Lower leg skin (tissue), 4 donors: Measurements from ENCODE around the gene ETNK1. TPM values are rescaled to one million over a fixed set of nuclear protein-coding genes. Genes with fewer than 3 reads are reported as not detected.

Experiments
- DNase-seq, 2 donors: peaks; one replicate each; pipeline ENCODE4 v3.0.0-alpha.2; 2019; ENCODE audit warnings: low spot score in 2 of 2
- H3K4me3 ChIP-seq: fragments of 200-600 bp; sonication (generic); 2 replicates; pipeline ENCODE4 v1.5.1; 2017; ENCODE audit warnings: mild to moderate bottlenecking, low read depth; ENCODE audit not compliant: poor library complexity, severe bottlenecking
- CTCF ChIP-seq, 3 donors: fragments of 450-650 bp; IDR thresholded peaks; one replicate each; pipeline ENCODE4 v1.5.1; 2016; ENCODE audit warnings: antibody characterized with exemption in 3 of 3, mild to moderate bottlenecking in 3 of 3, moderate library complexity in 2 of 3
- POLR2A ChIP-seq, 2 donors: fragments of 450-650 bp; IDR thresholded peaks; one replicate each; pipeline ENCODE4 v1.6.1; 2016 to 2017; ENCODE audit warnings: antibody characterized with exemption in 2 of 2, mild to moderate bottlenecking in 1 of 2, moderate library complexity in 1 of 2
- WGBS, 2 donors: methylation state at CpG; one replicate each; pipeline ENCODE4 v1.1.5; 2018; 5-methylcytosine and 5-hydroxymethylcytosine counted together
- intact Hi-C: fragments of 100-400 bp; cut with DNase I; formaldehyde crosslinking; loops from one replicate; pipeline ENCODE4 v1.15.0; 2023; ENCODE audit warnings: low total_unique reads
- total RNA-seq, 4 donors: library from RNA; depleted of rRNA; stranded (reverse); fragments of >200 nt; gene quantifications; one replicate each; pipeline ENCODE4 v1.1.0, GENCODE V29; 2016

ETNK1 gene
- total RNA-seq, 4 donors from 2014 or later: 21.1 to 35.1 (median 23.4) TPM

GRCh38 chr12:22634883-22635282, 9.9 kb downstream of the ETNK1 start:
- WGBS, 2 donors: 60 to 84% methylated on average over 3 of the region's 3 CpGs
- H3K4me3 ChIP-seq: no peak overlapping the region
- TF ChIP-seq POLR2A (IDR thresholded peaks at IDR 0.05) (no peak), CTCF (IDR thresholded peaks at IDR 0.05) (no peak)
- DNase-seq: no peak
- intact Hi-C loops: no loop called here

GRCh38 chr12:22635812-22636211, 10.8 kb downstream of the ETNK1 start:
- H3K4me3 ChIP-seq: no peak overlapping the region
- TF ChIP-seq CTCF (IDR thresholded peaks at IDR 0.05) (no peak), POLR2A (IDR thresholded peaks at IDR 0.05) (no peak)
- intact Hi-C loops: no loop called here
- DNase-seq: no peak
- WGBS, 2 donors: 65 to 72% methylated on average over 1 of the region's 1 CpG

- 95 to 98% methylated on average over 2 of the region's 2 CpGs for WGBS, 2 donors
- intact Hi-C loops: no loop called here
- TF ChIP-seq CTCF (IDR thresholded peaks at IDR 0.05) (no peak), POLR2A (IDR thresholded peaks at IDR 0.05) (no peak)
- DNase-seq: no peak
- H3K4me3 ChIP-seq: no peak overlapping the region
These were observed 15.9 kb downstream of the ETNK1 start for GRCh38 chr12:22640851-22641250.

GRCh38 chr12:22641353-22642053, 16.5 kb downstream of the ETNK1 start:
- 80 to 83% methylated on average over 3 of the region's 3 CpGs for WGBS, 2 donors
- no peak for DNase-seq
- no peak overlapping the region for H3K4me3 ChIP-seq
- intact Hi-C loops: no loop called here
- no peak for TF ChIP-seq CTCF (IDR thresholded peaks at IDR 0.05)
- no peak for TF ChIP-seq POLR2A (IDR thresholded peaks at IDR 0.05)

GRCh38 chr12:22648668-22649067, 23.7 kb downstream of the ETNK1 start:
- intact Hi-C loops: no loop called here
- WGBS, 2 donors: 97 to 98% methylated on average over 3 of the region's 3 CpGs
- TF ChIP-seq POLR2A (IDR thresholded peaks at IDR 0.05): no peak
- TF ChIP-seq CTCF (IDR thresholded peaks at IDR 0.05): no peak
- H3K4me3 ChIP-seq: no peak overlapping the region
- no peak for DNase-seq

- H3K4me3 ChIP-seq: no peak overlapping the region
- no peak for DNase-seq
- TF ChIP-seq POLR2A (IDR thresholded peaks at IDR 0.05) (no peak), CTCF (IDR thresholded peaks at IDR 0.05) (no peak)
- WGBS, 2 donors: 46 to 49% methylated on average over 2 of the region's 2 CpGs
- intact Hi-C loops: no loop called here
These were observed 28.1 kb downstream of the ETNK1 start for GRCh38 chr12:22653075-22653474.
